CD4-positive, alpha-beta T cell treated with Interleukin-6 at 100 ng/mL for 8 hours (primary cell): Measurements from ENCODE around the gene NAPA.
A peak's percentile ranks its signal among the peaks of the same experiment; 100 is the strongest.
"Not testable (repeated sequence)": the region's sequence is repeated elsewhere in the genome, so short reads cannot be mapped to it uniquely, and the experiment has no call there.

Experiments
- DNase-seq: peaks from one replicate; pipeline ENCODE4 v3.0.0-alpha.2; 2020; ENCODE audit warnings: mixed read lengths, low spot score

The NAPA gene

DNA sequence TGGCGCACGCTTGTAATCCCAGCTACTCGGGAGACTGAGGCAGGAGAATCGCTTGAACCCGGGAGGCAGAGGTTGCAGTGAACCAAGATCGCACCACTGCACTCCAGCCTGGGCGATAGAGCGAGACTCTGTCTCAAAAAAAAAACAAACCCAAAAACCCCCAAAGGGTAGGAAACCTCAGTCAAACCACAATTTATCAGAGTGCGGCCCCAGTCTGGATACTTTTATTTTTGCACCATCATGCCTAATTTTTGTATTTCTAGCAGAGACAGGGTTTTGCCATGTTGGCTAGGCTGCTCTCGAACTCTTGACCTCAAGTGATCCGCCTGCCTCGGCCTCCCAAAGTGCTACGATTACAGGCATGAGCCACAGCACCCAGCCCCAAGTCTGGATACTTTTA, 28.6 kb downstream of the NAPA start:
- not testable (repeated sequence) for DNase-seq

DNA sequence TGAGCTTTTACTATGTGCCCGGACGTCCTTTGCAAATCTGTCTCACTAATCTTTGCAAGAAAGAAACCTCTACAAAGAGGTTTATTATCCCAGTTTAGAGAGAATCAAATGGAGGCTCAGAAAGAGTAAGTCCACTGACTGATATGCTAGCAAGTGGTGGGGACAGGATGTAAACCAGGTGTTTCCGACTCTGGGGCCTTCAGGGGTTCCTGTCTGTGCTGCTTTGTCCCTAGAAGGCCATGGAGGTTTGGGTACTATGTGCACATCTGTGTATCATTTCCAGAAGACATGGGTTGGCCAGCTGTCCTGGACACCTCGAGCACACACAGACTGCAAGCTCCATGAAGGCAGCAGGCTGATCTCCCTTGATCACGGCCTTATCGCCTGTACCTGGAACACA, 29.7 kb downstream of the NAPA start:
- DNase-seq = no peak

DNA sequence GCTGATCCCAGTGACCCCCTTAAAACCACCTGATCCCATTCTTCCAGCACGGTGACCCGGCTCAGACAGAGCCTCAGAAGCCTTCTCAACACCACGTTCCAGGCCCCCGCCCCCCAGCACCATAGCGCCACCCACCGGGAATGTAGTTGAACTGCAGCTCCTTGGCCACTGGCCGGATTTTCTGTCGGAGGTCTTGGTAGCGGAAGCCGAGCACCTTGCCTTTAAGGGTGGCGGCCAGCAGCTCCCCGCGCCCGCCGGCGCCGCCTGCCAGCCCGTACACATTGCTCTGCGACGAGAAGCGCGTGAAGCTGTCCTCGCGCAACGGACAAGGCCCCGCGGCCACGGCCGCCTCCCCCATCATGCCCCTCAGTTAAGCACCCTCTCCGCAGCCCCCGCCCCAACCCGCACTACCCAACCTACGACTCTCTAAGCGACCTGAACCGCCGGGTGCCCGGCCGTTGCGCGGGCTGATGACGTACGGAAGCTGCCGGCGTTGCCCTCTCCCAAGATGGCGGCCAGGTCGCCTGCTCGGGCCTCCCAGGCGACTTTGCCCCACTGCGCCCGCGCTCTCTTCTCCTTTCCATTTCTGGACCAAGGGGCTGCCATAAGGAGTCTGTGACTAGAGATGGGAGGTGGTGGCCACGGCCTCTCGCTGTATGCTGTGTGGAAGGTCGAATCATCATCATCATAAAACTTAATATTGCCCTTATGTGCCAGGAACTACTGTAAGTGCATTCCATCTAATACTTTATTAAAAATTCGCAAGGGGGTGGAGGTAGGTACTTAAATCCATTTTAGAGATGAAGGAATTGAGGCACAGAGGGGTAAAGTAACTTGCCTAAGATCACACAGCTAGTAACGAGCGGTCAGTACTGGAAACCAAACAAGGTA, 30.8 kb downstream of the NAPA start, which contains the start of gene KPTN:
Gene KPTN (minus strand): TSS at position 420 of the 891 bp plus-strand sequence. CDS start 59 bp downstream, at position 361.
- peak; percentile 82 for DNase-seq

DNA sequence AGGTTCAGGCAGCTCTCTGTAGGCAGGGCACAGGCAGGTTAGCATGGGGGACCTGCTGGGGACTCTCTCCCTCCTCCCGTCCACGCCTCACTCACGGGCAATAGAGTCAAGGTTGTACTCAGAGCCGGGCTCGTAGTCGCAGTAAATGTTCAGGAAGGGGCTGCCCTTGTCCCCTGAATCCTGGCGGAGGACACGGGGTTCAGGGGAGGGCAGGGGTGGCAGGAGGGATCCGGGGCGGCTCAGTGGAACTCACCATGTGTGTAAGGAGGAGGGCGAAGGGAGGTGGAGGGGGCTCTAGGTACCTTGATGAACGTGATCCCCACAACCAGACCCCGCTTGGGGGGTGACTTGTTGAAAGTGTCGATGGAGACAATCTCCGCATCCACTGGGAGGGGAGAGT, 31.7 kb downstream of the NAPA start:
- no peak for DNase-seq

DNA sequence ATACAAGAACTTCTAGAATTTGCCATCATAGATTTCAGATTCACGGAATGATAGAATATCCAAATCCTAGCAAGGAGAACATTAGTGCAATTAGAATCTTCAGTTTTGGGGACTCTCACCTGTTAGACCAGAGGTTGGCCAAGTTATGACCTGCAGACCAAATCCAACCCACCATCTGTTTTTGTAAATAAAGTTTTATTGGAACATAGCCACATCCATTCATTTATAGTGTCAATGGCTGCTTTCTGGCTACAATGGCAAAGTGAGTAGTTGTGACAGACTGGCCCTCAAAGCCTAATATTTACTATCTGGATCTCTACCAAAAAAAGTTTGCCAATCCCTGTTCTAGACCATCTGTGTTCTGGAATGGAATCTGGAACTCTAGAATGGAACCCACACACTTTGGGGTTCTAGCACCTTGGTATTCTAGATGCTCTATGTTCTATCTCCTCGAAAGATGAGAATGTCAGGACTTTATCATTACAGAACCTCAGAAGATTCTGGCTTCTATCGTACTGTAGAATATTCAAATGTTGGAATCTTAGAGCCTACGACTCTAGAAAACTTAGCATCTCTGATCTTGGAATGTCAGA, 33.3 kb downstream of the NAPA start:
- no peak for DNase-seq

DNA sequence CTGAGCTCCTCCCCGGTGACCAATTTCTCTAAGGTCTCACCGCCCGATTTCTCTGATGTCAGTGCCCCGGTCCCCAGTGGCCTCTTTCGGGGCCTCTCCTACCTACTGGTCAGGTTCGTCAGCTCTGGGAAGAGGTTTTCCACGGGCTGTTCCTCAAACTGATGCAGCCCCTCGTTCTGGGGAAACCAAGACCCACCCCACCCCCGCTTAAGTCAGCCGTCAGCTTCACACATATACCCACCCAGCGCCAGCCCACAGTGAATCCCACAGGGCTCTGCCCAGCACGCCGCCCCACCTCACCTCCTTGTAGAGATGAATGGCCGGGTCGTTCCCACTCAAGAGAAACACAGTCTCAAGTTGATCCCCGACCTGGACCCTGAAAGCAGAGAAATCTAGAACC, 34.2 kb downstream of the NAPA start:
- DNase-seq = no peak

DNA sequence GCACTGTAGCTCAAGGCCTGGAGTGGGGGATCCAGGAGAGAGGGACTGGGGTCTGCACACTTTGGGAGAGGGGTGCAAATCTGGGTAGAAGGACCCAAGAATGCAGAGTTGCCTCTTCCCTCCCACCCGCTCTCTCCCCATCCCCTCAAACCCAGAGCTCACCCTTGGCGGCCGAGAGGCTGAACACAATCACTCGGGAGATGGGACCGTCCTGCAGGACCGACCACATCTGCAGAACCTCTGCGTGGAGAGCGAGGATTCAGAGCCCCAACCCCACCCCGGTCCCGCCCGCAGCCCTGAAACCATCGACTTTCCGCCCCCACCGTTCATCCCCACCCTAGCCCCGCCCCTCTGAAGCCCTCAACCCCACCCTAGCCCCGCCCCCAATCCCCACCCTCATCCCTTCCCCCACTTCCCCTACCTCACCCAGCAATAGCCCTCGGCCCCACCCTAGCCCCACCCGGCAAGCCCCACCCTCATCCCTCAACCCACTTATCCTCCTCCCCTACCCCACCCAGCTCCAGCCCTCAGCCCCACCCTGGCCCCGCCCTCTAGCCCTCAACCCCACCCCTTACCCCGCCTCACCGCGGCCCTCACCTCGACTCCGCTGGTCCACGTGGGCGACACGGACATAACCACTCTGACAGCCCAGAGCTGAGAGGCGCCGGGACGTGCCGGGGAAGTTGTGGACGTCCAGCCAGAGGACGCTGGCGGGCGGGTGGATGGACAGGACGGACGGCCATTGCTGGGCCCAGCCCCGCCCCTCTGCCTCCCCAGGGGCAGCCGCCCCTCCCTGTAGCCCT, 35.0 kb downstream of the NAPA start:
- DNase-seq = no peak

DNA sequence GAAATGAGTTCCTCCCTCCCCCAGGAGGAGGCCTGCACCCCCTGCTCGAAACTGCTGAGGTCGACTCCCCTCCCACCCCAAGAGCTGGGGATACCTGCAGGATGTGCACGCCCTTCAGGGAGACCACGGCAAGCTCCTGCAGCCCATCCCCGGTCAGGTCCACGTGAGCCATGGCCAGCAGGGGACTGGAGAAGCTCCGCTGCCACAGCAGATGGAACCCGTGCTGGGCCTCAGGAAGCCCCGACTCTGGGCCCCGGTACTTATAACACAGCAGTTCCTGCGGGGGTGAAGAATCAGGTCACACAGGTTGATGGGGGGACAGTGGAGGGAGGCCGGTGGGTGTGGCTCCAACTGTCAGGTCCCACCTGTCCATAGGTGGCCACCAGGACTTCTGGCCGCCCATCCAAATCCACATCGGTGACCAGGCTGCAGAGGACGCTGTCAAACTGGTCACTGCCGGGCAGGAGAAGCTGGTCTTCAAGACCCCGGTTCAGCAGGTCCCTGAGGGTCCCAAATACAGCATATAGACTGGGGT, 38.4 kb downstream of the NAPA start:
- DNase-seq = no peak

DNA sequence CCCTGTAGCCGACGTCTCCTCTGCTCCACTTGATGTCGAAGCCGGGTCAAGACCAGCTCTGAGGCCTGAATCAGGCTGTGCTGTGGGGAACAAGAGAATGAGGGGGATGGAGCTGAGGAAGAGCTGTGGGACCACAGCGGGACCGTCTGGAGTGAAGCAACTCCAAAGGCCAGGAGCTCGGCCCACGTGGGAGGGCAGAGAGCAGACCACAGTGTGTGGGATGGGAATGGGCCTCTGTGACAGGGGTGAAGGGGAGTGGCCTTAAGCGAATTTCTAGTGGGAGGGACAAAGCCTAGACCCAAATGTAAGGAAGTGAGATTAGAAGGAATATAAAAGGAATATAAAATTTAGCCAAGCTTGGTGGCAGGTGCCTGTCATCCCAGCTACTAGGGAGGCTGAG, 39.4 kb downstream of the NAPA start:
- DNase-seq = no peak

DNA sequence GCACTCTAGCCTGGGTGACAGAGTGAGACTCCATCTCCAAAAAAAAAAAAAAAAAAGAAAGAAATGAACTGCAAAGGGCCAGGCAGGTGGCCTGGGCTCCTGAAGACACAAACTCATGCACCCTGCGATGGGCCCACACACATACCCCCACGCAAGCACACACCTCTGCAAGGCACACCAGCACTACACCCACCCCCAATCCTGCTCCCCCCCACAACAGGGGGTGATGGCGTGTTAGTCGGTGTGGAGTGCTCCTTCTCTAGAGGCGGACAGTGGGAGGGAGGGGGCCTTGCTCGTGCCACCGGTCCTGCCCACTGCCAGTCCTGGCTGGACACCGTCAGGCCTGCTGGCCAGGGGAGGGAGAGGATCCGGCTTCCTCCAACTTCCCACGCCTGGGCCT, 41.5 kb downstream of the NAPA start:
- no peak for DNase-seq

DNA sequence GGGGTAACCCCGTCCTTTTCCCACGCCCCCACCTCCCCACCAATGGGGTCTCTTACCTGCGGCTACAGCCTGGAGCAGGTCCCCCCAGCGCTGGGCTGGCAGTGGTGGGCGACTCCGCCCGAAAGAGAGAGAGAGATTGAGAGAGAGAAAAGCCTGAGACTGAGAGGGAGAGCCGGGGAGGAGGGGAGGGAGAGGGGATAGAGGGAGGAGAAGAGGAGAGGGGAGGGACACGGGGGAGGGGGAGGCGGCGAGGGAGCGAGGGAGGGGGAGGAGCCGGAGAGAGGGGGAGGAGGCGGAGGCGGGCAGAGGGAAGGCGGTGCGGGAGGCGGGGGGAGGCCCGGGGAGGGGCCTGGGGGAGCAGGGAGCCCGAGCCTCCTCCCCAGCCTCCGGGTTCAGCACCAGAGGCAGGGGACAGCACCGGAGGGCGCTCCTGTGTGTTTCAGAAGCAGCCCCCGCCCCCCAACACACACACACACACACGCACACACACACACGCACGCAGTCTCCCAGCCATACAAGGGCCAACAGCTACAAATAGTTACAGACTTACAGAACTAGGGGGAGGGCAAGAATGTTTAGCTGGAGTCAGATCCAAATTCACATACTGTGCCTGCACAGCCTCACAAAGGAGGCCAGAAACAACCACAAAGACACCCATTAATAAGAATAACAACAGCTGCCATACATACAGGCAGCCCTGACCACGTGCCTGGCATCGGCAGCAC, 43.0 kb downstream of the NAPA start, which contains the start of gene SLC8A2:
Gene SLC8A2 (minus strand): TSS at position 161 of the 725 bp plus-strand sequence. CDS start 5,490 bp downstream, outside the sequence.
- peak; percentile 48 for DNase-seq

DNA sequence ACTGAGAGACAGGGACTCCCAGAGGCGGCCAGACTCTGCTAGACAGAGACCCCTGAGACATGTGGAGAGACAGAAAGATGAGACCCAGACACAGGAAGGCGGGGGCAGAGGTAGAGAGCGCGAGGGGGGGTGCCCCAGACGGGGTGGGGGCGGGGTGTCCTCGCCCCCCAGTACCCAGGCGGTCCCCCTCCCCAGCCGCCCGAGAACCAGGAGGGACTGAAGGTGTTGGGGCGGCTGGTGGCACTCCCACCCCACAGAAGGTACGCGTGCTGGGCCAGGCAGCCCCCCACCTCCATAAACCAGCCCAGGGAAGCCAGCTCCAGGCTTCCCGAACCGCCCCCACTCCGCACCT, 43.5 kb downstream of the NAPA start:
- no peak for DNase-seq

DNA sequence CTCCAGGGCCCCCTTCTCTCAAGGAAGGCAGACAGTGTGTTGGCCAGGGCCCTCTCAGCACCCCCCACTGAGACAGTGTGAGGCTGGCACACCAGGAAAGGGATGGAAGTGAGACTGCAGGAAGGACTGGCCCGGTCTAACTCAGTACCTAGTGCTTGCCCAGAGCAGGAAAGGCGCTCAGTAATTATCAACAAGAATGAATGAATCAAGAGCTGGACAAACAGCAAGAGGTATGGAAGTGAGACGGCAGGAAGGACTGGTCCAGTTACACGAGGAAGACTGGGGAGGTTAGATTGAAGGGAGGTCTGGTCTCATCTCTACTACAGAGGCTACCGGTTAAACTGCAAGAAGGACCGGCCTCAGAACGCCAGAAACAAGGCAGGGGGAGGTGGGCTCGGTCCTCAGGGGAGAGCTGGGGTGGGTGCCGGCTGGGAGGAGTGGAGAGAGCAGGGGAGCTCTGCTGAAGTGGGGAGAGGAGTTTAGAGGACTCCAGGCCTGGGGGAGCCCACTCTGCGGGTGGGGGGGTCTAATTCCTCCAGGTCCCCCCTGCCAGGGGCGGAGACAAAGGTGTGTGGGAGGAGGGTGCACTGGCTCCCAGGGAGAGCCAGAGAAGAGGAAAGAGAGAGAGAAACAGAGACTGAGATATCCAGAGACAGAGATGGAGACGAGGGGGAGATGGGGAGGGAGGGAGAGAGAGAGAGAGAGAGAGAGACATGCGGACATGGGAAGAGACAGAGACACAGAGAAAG, 44.2 kb downstream of the NAPA start:
- DNase-seq = no peak

DNA sequence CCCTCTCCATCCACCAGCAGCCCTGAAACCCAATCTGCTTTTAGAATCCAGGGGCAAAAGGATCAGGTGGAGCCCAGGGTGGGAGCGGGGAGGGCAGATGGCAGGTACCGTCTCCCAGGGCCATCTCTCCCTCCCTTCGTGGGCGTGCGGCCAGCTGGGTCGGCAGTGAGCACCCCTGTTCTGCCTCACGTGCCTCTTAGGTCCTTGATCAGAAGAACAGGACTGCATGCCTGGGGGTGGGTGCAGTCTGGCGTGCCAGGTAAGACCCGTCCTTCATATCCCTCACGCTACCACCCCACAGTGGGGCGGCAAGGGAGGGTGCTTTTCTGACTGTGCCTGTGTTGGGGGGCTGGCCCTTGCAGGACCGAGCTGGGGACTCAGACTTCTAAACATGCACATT, 45.1 kb downstream of the NAPA start:
- no peak for DNase-seq

DNA sequence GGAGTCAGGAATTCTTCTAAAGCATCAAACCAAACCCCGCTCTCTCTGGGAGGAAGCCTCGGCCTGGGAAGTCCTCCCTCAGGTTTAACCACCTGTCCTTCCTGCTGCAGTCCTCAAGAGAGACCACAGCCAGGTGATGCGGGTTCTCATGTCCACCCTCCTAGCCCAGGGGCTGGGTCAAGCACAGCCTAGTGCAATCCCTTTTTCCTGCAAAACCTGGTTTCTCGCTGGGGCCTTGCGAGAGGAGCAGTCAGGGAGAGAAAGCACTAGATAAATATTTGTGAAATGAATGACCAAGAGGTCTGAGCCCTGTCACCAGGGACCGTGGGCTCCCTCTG, 45.5 kb downstream of the NAPA start:
- no peak for DNase-seq

DNA sequence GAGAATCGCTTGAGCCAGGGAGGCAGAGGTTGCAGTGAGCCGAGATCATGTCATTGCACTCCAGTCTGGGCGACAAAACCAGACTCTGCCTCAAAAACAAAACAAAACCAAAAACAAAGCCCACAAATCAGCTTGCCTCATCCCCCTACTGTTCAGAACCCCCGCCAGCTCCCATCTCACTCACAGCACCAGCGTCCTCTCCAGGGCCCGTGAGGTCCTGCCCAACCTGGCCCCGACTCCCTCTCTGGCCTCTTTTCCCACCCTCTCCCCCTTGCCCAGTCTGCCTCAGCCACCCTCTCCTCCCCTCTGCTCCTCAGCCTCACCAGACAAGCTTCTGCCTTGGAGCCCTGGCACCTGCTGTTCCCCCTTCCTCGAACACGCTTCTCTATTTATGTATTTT, 46.9 kb downstream of the NAPA start:
- DNase-seq = no peak

DNA sequence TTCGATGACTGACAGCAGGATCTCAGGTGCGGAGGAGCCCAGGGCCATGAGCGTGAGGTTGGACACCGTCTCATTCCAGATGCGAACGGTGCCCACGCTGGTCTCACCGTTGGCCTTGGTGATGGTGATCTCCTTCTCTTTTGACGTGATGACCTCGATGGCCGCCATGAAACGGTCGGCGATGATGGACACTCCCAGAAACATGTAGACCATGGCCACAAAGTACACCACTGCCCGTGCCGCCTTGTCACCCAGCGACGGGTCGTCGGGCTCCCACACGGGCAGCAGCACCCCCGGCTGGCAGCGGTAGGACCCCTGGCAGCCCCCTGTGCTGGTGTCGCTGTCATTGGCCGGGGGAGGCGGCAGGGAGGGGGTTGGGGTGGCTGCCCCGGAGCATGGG, 48.9 kb downstream of the NAPA start:
- no peak for DNase-seq

DNA sequence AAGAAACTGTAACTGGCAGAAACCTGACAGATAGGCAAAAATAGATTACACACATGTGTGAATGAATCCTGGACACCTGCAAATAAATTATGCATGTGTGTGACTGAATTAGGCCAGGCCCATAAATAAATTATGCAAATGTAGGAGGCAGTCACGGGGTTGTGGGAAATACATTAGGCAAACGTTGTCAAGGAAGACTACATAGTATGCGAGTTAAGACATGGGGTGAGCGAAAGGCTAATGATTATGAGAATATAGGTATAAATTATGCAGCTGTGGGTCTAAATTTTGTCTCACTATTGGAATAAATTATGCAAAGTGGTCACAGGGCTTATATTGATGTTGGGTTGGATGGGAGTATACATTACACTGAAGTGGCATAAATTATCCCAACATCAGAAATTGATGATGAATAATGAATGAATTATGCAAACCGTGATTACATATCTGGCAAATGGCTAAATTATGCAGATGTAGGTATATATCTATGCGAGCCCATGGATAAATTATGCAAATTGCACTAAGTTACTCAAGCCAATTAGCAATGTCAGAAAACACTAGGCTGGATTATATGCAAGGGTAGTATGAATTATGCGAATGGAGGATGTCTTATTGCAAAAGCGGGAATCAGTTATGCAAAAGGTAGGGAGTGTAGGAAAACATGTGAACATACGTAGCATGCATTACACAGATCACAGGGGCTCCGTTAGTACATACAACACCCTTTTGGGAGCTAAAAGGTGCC, 50.0 kb downstream of the NAPA start:
- no peak for DNase-seq

DNA sequence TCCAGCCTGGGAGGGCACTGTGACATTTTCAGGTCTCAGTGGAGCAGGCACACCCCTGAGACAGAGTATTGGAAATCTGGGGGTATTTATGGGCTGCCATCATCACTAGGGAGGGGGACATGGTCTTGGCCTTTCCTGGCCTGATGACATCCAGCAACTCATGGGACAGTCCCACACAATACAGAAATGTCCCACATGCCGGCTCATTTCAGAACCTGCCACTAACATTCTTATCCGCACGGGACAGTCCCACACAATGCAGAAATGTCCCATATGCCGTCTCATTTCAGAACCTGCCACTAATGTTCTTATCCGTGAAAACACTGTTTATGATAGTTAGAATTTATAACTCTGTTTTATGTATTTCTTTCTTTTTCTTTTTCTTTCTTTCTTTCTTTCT, 53.0 kb downstream of the NAPA start:
- DNase-seq = no peak

DNA sequence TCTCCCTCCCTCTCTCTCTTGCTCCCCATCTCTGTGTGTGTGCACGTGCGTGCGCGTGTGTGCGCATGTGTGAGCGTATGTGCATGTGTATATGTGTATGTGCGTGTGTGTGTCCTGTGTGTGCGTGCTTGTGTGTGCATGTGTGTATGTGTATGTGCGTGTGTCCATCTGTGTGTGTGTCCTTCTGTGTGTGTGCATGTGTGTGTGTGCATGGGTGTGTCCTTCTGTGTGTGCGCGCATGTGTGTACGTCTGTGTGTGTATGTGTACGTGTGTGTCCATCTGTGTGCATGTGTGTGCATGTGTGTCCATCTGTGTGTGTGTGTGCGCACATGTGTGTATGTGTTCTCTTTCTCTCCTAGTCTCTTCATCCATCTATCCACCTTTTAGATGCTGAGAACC, 55.4 kb downstream of the NAPA start:
- no peak for DNase-seq
